Measurements from ENCODE around the gene CAPN14. TPM values are rescaled to one million over a fixed set of nuclear protein-coding genes. Genes with fewer than 3 reads are reported as not detected.

Gene CAPN14
- total RNA-seq, 4 donors from 2014 or later: not detected

DNA sequence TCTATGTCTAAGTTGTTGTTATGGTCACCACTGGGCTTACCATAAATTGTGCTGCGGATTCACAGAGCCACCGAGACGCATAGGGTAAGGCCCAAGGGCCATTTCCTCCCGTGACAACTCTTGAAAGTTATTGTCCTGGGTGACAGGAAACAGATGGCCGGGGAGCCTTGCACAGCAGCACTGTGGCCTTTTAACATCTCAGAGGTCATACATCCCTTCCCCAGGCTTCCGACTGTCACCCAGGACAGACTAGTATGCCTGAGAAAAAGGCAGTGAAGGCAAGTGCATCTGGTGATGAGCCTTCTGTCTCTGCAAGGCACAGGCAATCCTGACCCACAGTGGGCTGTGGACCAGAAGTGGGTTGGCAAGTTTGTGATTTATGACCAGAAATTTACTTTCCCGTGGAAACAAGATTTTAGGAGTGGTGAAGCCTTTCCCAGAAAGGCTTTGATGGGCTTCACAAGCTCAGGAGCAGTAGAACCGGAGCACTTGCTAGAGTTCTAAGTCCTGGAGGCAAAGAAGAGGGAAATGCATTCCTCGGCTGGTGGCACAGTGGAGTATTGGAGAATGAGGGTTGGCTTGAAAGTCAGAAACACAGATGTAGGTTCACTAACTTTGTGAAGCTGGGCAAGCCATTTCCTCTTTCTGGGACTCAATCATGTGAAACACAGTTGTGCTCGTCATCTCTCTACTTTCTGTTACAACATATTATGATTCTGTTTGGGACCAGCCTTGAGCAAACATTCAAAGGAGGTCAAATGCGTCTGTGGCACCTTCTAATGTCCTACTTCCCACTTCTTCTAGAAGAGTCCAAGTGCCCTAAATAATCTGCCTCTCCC, 2.0 kb upstream of the CAPN14 start:
- ATAC-seq: peak in 1 of 2 donors; percentile 39
- Histone ChIP-seq H3K4me1 (no peaks in the 10 kb centered on the region), H3K4me3 (no peak overlapping the region), H3K36me3 (no peaks in the 10 kb centered on the region), H3K27ac (no peak overlapping the region), H3K9me3 (no peaks in the 10 kb centered on the region), H3K27me3 (peaks cover 0 to 4% (median 3%) of the 10 kb centered on the region in 3 donors)
- intact Hi-C loops (cut with DNase I; ENCODE audit: low total_unique reads) (no loop called here), in situ Hi-C loops (cut with MboI; ENCODE audit: low sequenced_read_pairs in 4 of 4) (no loop called here)
- DNase-seq: no peak
- TF ChIP-seq, protein P1, sequence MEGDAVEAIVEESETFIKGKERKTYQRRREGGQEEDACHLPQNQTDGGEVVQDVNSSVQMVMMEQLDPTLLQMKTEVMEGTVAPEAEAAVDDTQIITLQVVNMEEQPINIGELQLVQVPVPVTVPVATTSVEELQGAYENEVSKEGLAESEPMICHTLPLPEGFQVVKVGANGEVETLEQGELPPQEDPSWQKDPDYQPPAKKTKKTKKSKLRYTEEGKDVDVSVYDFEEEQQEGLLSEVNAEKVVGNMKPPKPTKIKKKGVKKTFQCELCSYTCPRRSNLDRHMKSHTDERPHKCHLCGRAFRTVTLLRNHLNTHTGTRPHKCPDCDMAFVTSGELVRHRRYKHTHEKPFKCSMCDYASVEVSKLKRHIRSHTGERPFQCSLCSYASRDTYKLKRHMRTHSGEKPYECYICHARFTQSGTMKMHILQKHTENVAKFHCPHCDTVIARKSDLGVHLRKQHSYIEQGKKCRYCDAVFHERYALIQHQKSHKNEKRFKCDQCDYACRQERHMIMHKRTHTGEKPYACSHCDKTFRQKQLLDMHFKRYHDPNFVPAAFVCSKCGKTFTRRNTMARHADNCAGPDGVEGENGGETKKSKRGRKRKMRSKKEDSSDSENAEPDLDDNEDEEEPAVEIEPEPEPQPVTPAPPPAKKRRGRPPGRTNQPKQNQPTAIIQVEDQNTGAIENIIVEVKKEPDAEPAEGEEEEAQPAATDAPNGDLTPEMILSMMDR (IDR thresholded peaks at IDR 0.05 in 4 of 5, conservative IDR thresholded peaks at IDR 0.05 in 1 of 5): no peak
- no peak for TF ChIP-seq POLR2A (IDR thresholded peaks at IDR 0.05)

DNA sequence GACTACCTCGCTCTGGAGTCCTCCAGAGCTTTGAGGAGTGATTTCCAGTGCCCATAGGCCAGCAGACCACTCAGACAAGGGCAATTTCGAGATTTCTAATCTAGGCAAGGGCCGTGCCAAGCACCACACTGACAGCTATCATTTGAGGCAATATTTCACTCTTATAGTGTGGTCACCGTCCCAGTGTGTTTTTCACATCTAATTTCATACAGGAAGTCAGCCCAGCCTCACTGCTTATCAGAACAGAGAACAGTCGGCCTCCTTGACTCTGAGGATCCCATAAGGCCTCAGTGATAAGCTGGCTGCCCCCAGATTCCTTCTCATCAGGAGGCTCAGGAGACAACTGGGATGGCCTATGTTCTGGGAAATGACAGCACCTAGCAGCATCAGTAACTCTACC, 581 bp downstream of the CAPN14 start:
- Histone ChIP-seq H3K36me3 (no peaks in the 10 kb centered on the region), H3K4me3 (no peak overlapping the region), H3K9me3 (no peaks in the 10 kb centered on the region), H3K4me1 (no peaks in the 10 kb centered on the region), H3K27me3 (peaks cover 0 to 3% (median 0%) of the 10 kb centered on the region in 3 donors), H3K27ac (no peak overlapping the region)
- ATAC-seq (no peak), DNase-seq (no peak)
- no peak for TF ChIP-seq POLR2A (IDR thresholded peaks at IDR 0.05)
- TF ChIP-seq, protein P1 (IDR thresholded peaks at IDR 0.05 in 4 of 5, conservative IDR thresholded peaks at IDR 0.05 in 1 of 5): no peak
- in situ Hi-C loops (cut with MboI; ENCODE audit: low sequenced_read_pairs in 4 of 4): no loop called here
- intact Hi-C loops (cut with DNase I; ENCODE audit: low total_unique reads): no loop called here

DNA sequence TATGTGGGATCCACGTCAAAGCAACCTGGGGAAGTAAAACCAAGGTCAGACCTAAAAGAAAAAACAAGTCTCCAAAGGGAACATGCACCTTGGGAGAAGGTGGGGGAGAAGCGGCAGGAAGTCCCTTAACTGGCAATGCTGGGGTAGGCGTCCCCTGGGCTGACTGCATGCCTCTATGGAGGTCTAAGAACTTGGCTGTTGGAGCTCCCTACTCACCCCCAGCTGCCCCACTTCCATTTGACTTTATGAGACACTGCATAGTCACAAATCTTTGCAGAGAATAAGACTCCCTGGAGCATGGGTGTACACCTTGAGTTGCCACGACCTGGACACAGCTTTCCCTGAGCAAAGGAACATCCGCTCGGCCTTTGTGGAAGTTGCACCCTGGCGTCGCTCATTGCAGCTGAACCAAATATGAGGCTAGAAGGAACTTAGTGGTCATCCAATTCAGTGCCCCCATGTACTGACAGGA, 2.8 kb downstream of the CAPN14 start:
- DNase-seq: no peak
- no peak for TF ChIP-seq POLR2A (IDR thresholded peaks at IDR 0.05)
- TF ChIP-seq, protein P1 (IDR thresholded peaks at IDR 0.05 in 4 of 5, conservative IDR thresholded peaks at IDR 0.05 in 1 of 5): no peak
- no peak for ATAC-seq
- Histone ChIP-seq H3K27ac (no peak overlapping the region), H3K9me3 (no peaks in the 10 kb centered on the region), H3K4me1 (no peaks in the 10 kb centered on the region), H3K27me3 (peaks cover 0 to 2% (median 0%) of the 10 kb centered on the region in 3 donors), H3K4me3 (no peak overlapping the region), H3K36me3 (no peaks in the 10 kb centered on the region)
- in situ Hi-C loops (cut with MboI; ENCODE audit: low sequenced_read_pairs in 4 of 4) (no loop called here), intact Hi-C loops (cut with DNase I; ENCODE audit: low total_unique reads) (no loop called here)

DNA sequence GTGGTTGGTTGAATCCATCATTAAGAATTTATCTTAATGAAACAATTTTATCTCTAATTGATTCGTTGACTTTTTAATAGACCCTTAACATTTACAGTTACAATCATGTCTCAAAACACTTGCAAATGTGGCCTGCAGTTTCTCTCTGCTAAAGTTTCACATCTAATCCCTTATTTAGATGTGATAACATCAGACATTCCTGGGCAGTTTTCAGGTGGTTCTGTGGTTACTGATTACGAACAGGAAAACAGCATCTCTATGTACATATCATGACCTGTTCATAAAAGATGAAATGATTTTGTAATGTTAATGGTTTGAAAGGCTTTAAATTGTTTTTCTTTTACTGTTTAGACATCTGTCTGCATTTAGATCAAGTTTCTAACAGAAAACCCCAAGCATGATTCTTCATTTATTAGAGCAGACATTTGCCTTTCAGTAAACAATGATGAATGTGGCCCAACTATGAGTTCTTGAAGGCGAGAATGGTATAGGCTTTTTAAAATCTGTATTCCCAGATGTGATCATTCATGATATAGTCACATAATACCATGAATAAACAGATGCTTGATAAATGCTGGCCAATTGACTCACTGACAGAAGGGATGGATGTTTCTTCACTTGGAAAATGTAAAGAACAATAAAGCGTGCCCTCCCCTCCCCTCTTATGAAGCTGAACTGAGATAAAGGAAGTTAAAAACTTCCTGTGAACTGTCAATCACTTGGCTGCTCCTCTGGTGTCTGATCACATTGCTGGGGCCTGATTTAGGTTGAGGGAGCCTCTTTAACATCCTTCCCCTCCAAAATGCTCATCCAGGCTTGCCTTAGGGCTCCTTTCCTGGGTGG, 3.5 kb downstream of the CAPN14 start:
- DNase-seq: no peak
- H3K36me3 ChIP-seq: no peaks in the 10 kb centered on the region
- in situ Hi-C loops (cut with MboI; ENCODE audit: low sequenced_read_pairs in 4 of 4) (no loop called here), intact Hi-C loops (cut with DNase I; ENCODE audit: low total_unique reads) (no loop called here)
- no peak for TF ChIP-seq POLR2A (IDR thresholded peaks at IDR 0.05)
- TF ChIP-seq, protein P1 (IDR thresholded peaks at IDR 0.05 in 4 of 5, conservative IDR thresholded peaks at IDR 0.05 in 1 of 5): no peak
- H3K9me3 ChIP-seq: no peaks in the 10 kb centered on the region
- H3K4me1 ChIP-seq: no peaks in the 10 kb centered on the region
- H3K27ac ChIP-seq: no peak overlapping the region
- H3K4me3 ChIP-seq: no peak overlapping the region
- no peak for ATAC-seq
- no peaks in the 10 kb centered on the region for H3K27me3 ChIP-seq

Data from gastrocnemius medialis (tissue), 4 donors.